ENCODE data around the gene CCDC158. TPM values are rescaled to one million over a fixed set of nuclear protein-coding genes. Genes with fewer than 3 reads are reported as not detected.

Gene CCDC158
- total and polyA plus RNA-seq, 10 of the 15 experiments (the other 5 are each of a cell fraction or from before 2014, with no cell fraction given): not detected

DNA sequence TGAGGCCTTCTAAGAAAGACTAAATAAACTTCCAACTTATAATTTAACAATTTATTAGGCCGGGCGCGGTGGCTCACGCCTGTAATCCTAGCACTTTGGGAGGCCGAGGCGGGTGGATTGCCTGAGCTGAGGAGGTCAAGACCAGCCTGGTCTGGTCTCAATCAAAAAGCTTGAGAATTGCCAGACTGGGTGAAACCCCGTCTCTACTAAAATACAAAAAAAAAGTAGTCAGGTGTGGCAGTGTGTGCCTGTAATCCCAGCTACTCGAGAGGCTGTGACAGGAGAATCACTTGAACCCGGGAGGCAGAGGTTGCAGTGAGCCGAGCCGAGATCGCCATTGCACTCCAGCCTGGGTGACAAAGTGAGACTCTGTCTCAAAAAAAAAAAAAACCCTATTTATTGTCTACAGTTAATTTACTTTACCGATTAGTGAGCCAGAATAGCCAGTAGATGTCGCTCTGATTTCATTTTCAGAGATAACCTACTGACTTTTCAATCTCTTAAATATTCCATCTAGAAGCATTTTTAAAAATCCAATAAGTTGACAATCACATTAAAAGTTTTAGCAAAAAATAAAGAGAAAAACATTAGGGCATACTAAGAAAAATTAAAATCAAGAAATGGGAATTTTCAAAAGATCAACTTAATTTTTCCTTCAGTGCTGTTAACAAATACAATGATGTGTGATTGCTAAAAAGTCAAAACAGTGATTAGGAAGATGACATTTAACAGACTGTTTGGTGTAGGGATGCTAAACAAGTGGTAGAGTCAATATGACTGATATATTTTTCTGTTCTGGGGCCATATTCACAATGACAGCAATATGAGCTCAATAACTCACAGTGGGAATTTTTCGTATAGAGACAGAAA is 9.8 kb upstream of the CCDC158 start:
- BruUV-seq (replicated peaks): no TSS peak

More for the DNA sequence above, 9.8 kb upstream of the CCDC158 start:
- no peak overlapping the region for H3K4me2 ChIP-seq (ENCODE audit: control insufficient read depth, insufficient read depth)
- no peak overlapping the region for H3K27ac ChIP-seq (ENCODE audit: control insufficient read depth, insufficient read depth)
- ATAC-seq: peak; percentile 77
- POLR2A ChIA-PET: no interaction called here
- intact Hi-C loops (cut with micrococcal nuclease; ENCODE audit: unreplicated experiment) (loop anchor here (1.0 to 5.0 kb wide), 4 partner anchors 75 to 612 kb away; no protein-coding TSS in a partner anchor), in situ Hi-C loops (cut with MboI) (loop anchor here (5.0 kb wide), 1 partner anchor 322 kb away; no protein-coding TSS in a partner anchor)
- 36% methylated on average over 15 of the region's 15 CpGs for WGBS (ENCODE audit: insufficient coverage, insufficient replicate concordance, low lambda C conversion rate, missing lambda C conversion rate)
- no peaks in the 10 kb centered on the region for H3K79me2 ChIP-seq (ENCODE audit: control insufficient read depth, insufficient read depth, low read length)
- H3K9ac ChIP-seq (ENCODE audit: control insufficient read depth, insufficient read depth, low read length): no peak overlapping the region
- H3K27me3 ChIP-seq (replicated peaks in 1 of 2; ENCODE audit: control insufficient read depth in 2 of 2, insufficient read depth in 2 of 2, low read length in 1 of 2): peaks cover 0 to 4% of the 10 kb centered on the region in 2 experiments; a peak in 2 of 4 replicates
- TF ChIP-seq FOS (IDR thresholded peaks at IDR 0.05; ENCODE audit: borderline replicate concordance, extremely low read depth, insufficient read length): no peak
- TF ChIP-seq RAD21 (IDR thresholded peaks at IDR 0.05; ENCODE audit: insufficient read depth, low read depth, low read length): peak; percentile 77
- no peak for TF ChIP-seq SUPT20H (IDR thresholded peaks at IDR 0.05; ENCODE audit: borderline replicate concordance, control insufficient read depth, low read depth, low read length)
- peak; percentile 61; the same call in 1 of the 2 replicates for TF ChIP-seq SMC3 (IDR thresholded peaks at IDR 0.05; ENCODE audit: borderline replicate concordance, low read length)
- TF ChIP-seq, protein P1, sequence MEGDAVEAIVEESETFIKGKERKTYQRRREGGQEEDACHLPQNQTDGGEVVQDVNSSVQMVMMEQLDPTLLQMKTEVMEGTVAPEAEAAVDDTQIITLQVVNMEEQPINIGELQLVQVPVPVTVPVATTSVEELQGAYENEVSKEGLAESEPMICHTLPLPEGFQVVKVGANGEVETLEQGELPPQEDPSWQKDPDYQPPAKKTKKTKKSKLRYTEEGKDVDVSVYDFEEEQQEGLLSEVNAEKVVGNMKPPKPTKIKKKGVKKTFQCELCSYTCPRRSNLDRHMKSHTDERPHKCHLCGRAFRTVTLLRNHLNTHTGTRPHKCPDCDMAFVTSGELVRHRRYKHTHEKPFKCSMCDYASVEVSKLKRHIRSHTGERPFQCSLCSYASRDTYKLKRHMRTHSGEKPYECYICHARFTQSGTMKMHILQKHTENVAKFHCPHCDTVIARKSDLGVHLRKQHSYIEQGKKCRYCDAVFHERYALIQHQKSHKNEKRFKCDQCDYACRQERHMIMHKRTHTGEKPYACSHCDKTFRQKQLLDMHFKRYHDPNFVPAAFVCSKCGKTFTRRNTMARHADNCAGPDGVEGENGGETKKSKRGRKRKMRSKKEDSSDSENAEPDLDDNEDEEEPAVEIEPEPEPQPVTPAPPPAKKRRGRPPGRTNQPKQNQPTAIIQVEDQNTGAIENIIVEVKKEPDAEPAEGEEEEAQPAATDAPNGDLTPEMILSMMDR (IDR thresholded peaks at IDR 0.05 in 2 of 3, conservative IDR thresholded peaks at IDR 0.05 in 1 of 3; ENCODE audit: control insufficient read depth in 2 of 3, extremely low read depth in 1 of 3, insufficient read depth in 1 of 3, low read depth in 3 of 3, low read length in 3 of 3): peak; percentile 53 to 54 (median 53)
- TF ChIP-seq ZNF207 (IDR thresholded peaks at IDR 0.05; ENCODE audit: borderline replicate concordance): no peak
- TF ChIP-seq YY1 (IDR thresholded peaks at IDR 0.05; ENCODE audit: low read depth, low read length): no peak
- peak; percentile 78 for TF ChIP-seq ZNF384 (IDR thresholded peaks at IDR 0.05; ENCODE audit: borderline replicate concordance, low read depth, low read length)
- no peak for TF ChIP-seq IKZF2 (IDR thresholded peaks at IDR 0.05)
- TF ChIP-seq, protein P2, sequence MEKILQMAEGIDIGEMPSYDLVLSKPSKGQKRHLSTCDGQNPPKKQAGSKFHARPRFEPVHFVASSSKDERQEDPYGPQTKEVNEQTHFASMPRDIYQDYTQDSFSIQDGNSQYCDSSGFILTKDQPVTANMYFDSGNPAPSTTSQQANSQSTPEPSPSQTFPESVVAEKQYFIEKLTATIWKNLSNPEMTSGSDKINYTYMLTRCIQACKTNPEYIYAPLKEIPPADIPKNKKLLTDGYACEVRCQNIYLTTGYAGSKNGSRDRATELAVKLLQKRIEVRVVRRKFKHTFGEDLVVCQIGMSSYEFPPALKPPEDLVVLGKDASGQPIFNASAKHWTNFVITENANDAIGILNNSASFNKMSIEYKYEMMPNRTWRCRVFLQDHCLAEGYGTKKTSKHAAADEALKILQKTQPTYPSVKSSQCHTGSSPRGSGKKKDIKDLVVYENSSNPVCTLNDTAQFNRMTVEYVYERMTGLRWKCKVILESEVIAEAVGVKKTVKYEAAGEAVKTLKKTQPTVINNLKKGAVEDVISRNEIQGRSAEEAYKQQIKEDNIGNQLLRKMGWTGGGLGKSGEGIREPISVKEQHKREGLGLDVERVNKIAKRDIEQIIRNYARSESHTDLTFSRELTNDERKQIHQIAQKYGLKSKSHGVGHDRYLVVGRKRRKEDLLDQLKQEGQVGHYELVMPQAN (conservative IDR thresholded peaks at IDR 0.05): no peak
- no peak for TF ChIP-seq BRCA1 (IDR thresholded peaks at IDR 0.05; ENCODE audit: low read depth, low read length)
- SMC1A ChIA-PET (ENCODE audit: uncharacterized antibody, unreplicated experiment): interaction anchor here (0.7 to 3.6 kb wide), 7 partner anchors 39 to 327 kb away, joined by 3 to 23 read pairs (median 5); no protein-coding TSS in a partner anchor
- CTCF ChIA-PET: interaction anchor here (0.6 to 3.8 kb wide), 26 partner anchors 12 to 1949 kb away, joined by 3 to 46 read pairs (median 4); no protein-coding TSS in a partner anchor
- FAIRE-seq: no peak
- H2AFZ ChIP-seq (ENCODE audit: control insufficient read depth, low read depth, low read length): no peak overlapping the region
- H4K20me1 ChIP-seq (ENCODE audit: control insufficient read depth, insufficient read depth): no peaks in the 10 kb centered on the region
- H3K36me3 ChIP-seq (ENCODE audit: control insufficient read depth in 2 of 2, insufficient read depth in 2 of 2, low read length in 1 of 2): no peaks in the 10 kb centered on the region
- no peaks in the 10 kb centered on the region for H3K4me1 ChIP-seq (ENCODE audit: control insufficient read depth, insufficient read depth, low read length)
- no peak for DNase-seq (ENCODE audit: low read depth, low spot score)
- no peak overlapping the region for H3K4me3 ChIP-seq
- RAD21 ChIA-PET (ENCODE audit: unreplicated experiment): interaction anchor here (0.6 to 3.2 kb wide), 9 partner anchors 9 to 772 kb away, joined by 3 to 12 read pairs (median 3); no protein-coding TSS in a partner anchor
- no peaks in the 10 kb centered on the region for H3K9me3 ChIP-seq (replicated peaks; ENCODE audit: control insufficient read depth, insufficient read depth, low read length)

Measured in GM12878 (cell line).